Lower lobe of right lung (tissue), 2 donors: ENCODE results near the gene LDHA. TPM values are rescaled to one million over a fixed set of nuclear protein-coding genes. Genes with fewer than 3 reads are reported as not detected.

ENCODE experiments used
- ATAC-seq, 2 donors: fragments of 200-7000 bp; cut with Tn5 transposase; one replicate each; pipeline ENCODE4 v1.9.1; 2020 to 2022; ENCODE audit warnings: mild to moderate bottlenecking in 2 of 2, moderate library complexity in 2 of 2
- DNase-seq: peaks from one replicate; pipeline ENCODE4 v3.0.0-alpha.2; 2020
- H3K27ac ChIP-seq: fragments of 200-600 bp; one replicate; pipeline ENCODE4 v1.8.0; 2022
- H3K27me3 ChIP-seq: fragments of 200-600 bp; one replicate; pipeline ENCODE4 v1.8.0; 2022; ENCODE audit warnings: low read depth
- H3K36me3 ChIP-seq: fragments of 200-600 bp; one replicate; pipeline ENCODE4 v1.8.0; 2022; ENCODE audit warnings: mild to moderate bottlenecking
- H3K4me1 ChIP-seq: fragments of 200-600 bp; one replicate; pipeline ENCODE4 v1.8.0; 2022
- H3K4me3 ChIP-seq: fragments of 200-600 bp; one replicate; pipeline ENCODE4 v1.8.0; 2022; ENCODE audit warnings: mild to moderate bottlenecking
- H3K9me3 ChIP-seq: fragments of 200-600 bp; one replicate; pipeline ENCODE4 v1.8.0; 2022
- intact Hi-C: fragments of 100-400 bp; cut with DNase I; formaldehyde crosslinking; loops from one replicate; pipeline ENCODE4 v1.11.0; 2022
- long read RNA-seq: library from polyadenylated mRNA; unstranded; transcript quantifications from one replicate; pipeline ENCODE4 v2.0.0, GENCODE V29; 2021
- total RNA-seq: library from RNA; stranded (reverse); fragmentation: NEBNext Ultra II Directional; extraction: Animal tissue kit (Norgen Biotek cat#: 25700); gene quantifications from one replicate; pipeline ENCODE4 v1.2.1, GENCODE V29; 2021
- TF ChIP-seq, protein P1 (sequence below): fragments of 200-600 bp; IDR thresholded peaks from one replicate; pipeline ENCODE4 v1.8.0; 2022; ENCODE audit warnings: antibody characterized with exemption, mild to moderate bottlenecking
- donor health status: DM: no; HTN: yes; CAD: no; lungs with severe emphysema.

The LDHA gene
- total RNA-seq: 251 TPM
- long read RNA-seq, transcript LDHA-205 (8 exons, 2,416 nt): major isoform, 255 of 290 reads
- long read RNA-seq, transcript LDHA-202 (5 exons, 2,169 nt): minor isoform, 21 of 290 reads
- long read RNA-seq, partial matches to known transcripts: 3 of 290 reads
- long read RNA-seq, other reads (novel, unspliced or antisense): 6 of 290 reads

DNA sequence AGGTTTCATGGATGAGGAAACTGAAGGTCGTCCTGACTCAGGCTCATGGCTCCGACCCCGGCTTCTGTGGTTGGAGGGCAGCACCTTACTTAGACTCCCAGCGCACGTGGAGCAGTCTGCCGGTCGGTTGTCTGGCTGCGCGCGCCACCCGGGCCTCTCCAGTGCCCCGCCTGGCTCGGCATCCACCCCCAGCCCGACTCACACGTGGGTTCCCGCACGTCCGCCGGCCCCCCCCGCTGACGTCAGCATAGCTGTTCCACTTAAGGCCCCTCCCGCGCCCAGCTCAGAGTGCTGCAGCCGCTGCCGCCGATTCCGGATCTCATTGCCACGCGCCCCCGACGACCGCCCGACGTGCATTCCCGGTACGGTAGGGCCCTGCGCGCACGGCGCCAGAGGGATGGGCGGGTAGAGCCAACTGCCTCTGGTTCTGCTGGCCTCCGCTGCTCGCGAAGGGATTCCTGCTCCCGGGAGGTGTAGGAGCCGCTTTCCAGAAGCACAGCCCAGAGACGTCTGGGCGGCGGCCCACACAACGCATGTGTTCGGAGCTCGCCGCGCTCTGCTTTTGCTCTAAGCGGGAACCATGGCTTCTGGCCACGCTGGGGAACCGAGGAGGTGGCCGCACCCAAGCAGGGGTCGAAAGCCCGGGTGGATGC is at the start of gene LDHA:
Gene LDHA (plus strand): TSS at position 289 of the 653 bp plus-strand sequence. CDS start 2,280 bp downstream, outside the sequence.
- no peaks in the 10 kb centered on the region for H3K27me3 ChIP-seq
- peak within 1 kb of the TSS; percentile 94 for H3K4me3 ChIP-seq
- ATAC-seq (peak; percentile 90 to 93), DNase-seq (peak; percentile 100)
- TF ChIP-seq, protein P1, sequence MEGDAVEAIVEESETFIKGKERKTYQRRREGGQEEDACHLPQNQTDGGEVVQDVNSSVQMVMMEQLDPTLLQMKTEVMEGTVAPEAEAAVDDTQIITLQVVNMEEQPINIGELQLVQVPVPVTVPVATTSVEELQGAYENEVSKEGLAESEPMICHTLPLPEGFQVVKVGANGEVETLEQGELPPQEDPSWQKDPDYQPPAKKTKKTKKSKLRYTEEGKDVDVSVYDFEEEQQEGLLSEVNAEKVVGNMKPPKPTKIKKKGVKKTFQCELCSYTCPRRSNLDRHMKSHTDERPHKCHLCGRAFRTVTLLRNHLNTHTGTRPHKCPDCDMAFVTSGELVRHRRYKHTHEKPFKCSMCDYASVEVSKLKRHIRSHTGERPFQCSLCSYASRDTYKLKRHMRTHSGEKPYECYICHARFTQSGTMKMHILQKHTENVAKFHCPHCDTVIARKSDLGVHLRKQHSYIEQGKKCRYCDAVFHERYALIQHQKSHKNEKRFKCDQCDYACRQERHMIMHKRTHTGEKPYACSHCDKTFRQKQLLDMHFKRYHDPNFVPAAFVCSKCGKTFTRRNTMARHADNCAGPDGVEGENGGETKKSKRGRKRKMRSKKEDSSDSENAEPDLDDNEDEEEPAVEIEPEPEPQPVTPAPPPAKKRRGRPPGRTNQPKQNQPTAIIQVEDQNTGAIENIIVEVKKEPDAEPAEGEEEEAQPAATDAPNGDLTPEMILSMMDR: no peak
- H3K36me3 ChIP-seq: peaks cover 29% of the 10 kb centered on the region
- H3K27ac ChIP-seq: peak within 1 kb of the TSS; percentile 96
- H3K9me3 ChIP-seq: no peaks in the 10 kb centered on the region
- intact Hi-C loops: no loop called here
- H3K4me1 ChIP-seq: peaks cover 20% of the 10 kb centered on the region

DNA sequence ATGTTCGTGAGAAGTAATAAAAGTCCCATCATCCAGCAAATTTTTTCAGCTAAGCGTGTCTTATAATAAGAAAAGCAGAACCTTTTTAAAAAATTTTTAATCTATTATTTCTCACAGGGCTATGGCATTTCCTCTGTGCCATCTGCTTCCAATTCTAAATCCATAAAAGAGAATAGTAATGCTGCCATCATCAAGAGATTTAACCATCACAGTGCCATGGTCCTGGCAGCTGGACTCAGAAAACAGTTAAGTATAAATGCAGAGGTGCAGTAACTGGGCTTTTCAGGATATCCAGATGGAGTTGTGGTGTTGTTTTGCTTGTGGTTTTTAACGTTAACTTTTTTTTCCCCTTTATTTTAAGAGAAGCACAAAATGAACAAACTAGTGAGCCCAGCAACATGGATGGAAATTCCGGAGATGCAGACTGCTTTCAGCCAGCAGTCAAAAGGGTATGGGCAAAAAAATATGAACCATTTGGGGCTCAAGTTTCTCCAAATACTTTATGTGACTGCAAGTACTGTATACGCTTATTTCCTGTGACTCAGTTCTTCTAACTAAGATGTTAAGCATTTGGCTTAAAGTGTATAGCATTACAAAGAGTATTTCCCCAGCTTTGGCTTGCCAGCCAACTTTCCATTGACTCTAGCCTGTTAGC is 46.8 kb upstream of the LDHA start:
- Histone ChIP-seq H3K4me1 (no peaks in the 10 kb centered on the region), H3K36me3 (peaks cover 91% of the 10 kb centered on the region), H3K27me3 (no peaks in the 10 kb centered on the region), H3K4me3 (no peak overlapping the region), H3K27ac (no peak overlapping the region), H3K9me3 (no peaks in the 10 kb centered on the region)
- intact Hi-C loops: no loop called here
- TF ChIP-seq, protein P1: no peak
- no peak for DNase-seq
- ATAC-seq: no peak

DNA sequence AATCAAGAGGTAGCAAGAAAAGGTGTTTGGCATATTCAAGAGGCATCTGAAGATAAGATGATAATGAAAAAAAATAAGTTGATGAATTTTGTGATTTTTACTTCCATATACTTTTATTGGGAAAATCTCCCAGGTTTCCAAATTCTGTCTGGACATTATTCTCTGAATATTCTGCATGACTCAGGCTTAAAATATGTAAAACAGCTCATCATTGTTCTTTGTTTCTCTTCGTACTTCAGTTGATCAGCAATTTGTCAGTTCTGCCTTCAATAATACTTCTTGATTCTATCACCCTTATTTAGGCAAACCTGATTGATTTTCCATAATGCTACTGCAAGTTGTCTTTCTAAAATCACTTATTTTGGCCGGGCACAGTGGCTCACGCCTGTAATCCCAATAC is 41.8 kb upstream of the LDHA start:
- no peaks in the 10 kb centered on the region for H3K4me1 ChIP-seq
- no peak overlapping the region for H3K4me3 ChIP-seq
- no peak for ATAC-seq
- H3K9me3 ChIP-seq: no peaks in the 10 kb centered on the region
- intact Hi-C loops: no loop called here
- H3K27ac ChIP-seq: no peak overlapping the region
- no peaks in the 10 kb centered on the region for H3K27me3 ChIP-seq
- DNase-seq: no peak
- TF ChIP-seq, protein P1: no peak
- peaks cover 86% of the 10 kb centered on the region for H3K36me3 ChIP-seq

DNA sequence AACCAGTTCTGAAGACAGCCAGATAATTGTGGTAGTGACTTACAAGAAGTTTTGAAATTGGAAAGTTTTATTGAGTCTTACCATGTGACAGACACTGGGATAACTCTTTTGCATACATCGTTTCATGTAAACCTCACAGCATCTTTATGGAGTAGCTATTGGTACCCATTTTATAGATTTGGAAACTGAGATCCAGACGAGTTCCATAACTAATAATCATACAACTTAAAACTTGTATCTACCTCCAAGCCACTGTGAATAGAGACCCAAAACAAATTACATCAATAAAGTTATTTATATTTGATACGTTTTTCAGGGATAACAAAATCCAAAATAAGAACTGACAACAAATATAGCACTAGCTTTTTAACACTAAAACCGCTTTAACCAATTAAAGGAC is 35.7 kb upstream of the LDHA start:
- ATAC-seq (no peak), DNase-seq (no peak)
- Histone ChIP-seq H3K4me1 (no peaks in the 10 kb centered on the region), H3K27ac (no peak overlapping the region), H3K9me3 (no peaks in the 10 kb centered on the region), H3K27me3 (no peaks in the 10 kb centered on the region), H3K4me3 (no peak overlapping the region), H3K36me3 (peaks cover 95% of the 10 kb centered on the region)
- intact Hi-C loops: no loop called here
- TF ChIP-seq, protein P1: no peak

DNA sequence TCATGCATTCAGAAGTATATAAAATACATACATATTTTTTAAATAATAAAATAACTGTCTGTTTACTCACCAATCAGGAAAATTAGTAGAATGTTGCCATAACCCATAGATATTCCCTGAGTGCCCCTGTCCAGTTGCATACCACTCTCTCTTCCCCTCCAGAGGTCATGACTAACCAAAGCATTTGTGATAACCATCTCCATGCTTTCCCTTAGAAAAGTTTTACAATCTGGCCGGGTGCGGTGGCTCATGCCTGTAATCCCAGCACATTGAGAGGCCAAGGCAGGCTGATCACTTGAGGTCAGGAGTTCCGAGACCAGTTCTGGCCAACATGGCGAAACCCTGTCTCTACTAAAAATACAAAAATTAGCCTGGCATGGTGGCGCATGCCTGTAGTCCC is 33.2 kb upstream of the LDHA start:
- Histone ChIP-seq H3K4me1 (no peaks in the 10 kb centered on the region), H3K36me3 (peaks cover 97% of the 10 kb centered on the region), H3K27me3 (no peaks in the 10 kb centered on the region), H3K9me3 (no peaks in the 10 kb centered on the region), H3K4me3 (no peak overlapping the region), H3K27ac (no peak overlapping the region)
- DNase-seq (no peak), ATAC-seq (no peak)
- TF ChIP-seq, protein P1: no peak
- intact Hi-C loops: no loop called here
